Measurements from ENCODE around the gene ANKRD55. TPM values are rescaled to one million over a fixed set of nuclear protein-coding genes. Genes with fewer than 3 reads are reported as not detected.
A peak's percentile ranks its signal among the peaks of the same experiment; 100 is the strongest.

ANKRD55 gene
- total and polyA plus RNA-seq, 10 donors, result 0.42 to 9.0 (median 2.3) TPM

GRCh38 chr5:56111404-56111781 lies 121.7 kb downstream of the ANKRD55 start:
- 89 to 94% (median 92%) methylated on average over 9 of the region's 9 CpGs for WGBS, 5 donors
- H3K4me3 ChIP-seq, result no peak overlapping the region
- no peak for TF ChIP-seq POLR2AphosphoS5 (IDR thresholded peaks at IDR 0.05)
- TF ChIP-seq POLR2A (IDR thresholded peaks at IDR 0.05), result no peak
- no peak for TF ChIP-seq CTCF (IDR thresholded peaks at IDR 0.05 in 8 of 11, conservative IDR thresholded peaks at IDR 0.05 in 3 of 11)
- no peak for DNase-seq
- peaks cover 1 to 28% (median 10%) of the 10 kb centered on the region in 6 donors for H3K4me1 ChIP-seq
- H3K36me3 ChIP-seq, result no peaks in the 10 kb centered on the region
- H3K27ac ChIP-seq, result no peak overlapping the region
- intact Hi-C loops (cut with DNase I; ENCODE audit: low total_unique reads), result no loop called here
- no peaks in the 10 kb centered on the region for H3K9me3 ChIP-seq
- H3K27me3 ChIP-seq (replicated peaks in 1 of 7), result no peaks in the 10 kb centered on the region

- H3K4me3 ChIP-seq, result no peak overlapping the region
- no peaks in the 10 kb centered on the region for H3K9me3 ChIP-seq
- H3K4me1 ChIP-seq, result peaks cover 2 to 29% (median 13%) of the 10 kb centered on the region in 6 donors
- no peaks in the 10 kb centered on the region for H3K36me3 ChIP-seq
- H3K27ac ChIP-seq, result no peak overlapping the region
- no peak for DNase-seq
- no peak for TF ChIP-seq CTCF (IDR thresholded peaks at IDR 0.05 in 8 of 11, conservative IDR thresholded peaks at IDR 0.05 in 3 of 11)
- no peak for TF ChIP-seq POLR2A (IDR thresholded peaks at IDR 0.05)
- no peak for TF ChIP-seq POLR2AphosphoS5 (IDR thresholded peaks at IDR 0.05)
- intact Hi-C loops (cut with DNase I; ENCODE audit: low total_unique reads), result no loop called here
- 86 to 92% (median 91%) methylated on average over 6 of the region's 6 CpGs for WGBS, 5 donors
- H3K27me3 ChIP-seq (replicated peaks in 1 of 7), result no peaks in the 10 kb centered on the region
These were observed 122.3 kb downstream of the ANKRD55 start for GRCh38 chr5:56110646-56111403.

- Histone ChIP-seq H3K27ac (peak overlapping the region; percentile 24 to 77 (median 62)), H3K4me1 (peaks cover 10 to 52% (median 26%) of the 10 kb centered on the region in 6 donors), H3K4me3 (no peak overlapping the region), H3K36me3 (no peaks in the 10 kb centered on the region), H3K27me3 (replicated peaks in 1 of 7) (no peaks in the 10 kb centered on the region), H3K9me3 (no peaks in the 10 kb centered on the region)
- TF ChIP-seq CTCF (IDR thresholded peaks at IDR 0.05 in 8 of 11, conservative IDR thresholded peaks at IDR 0.05 in 3 of 11) (no peak), POLR2AphosphoS5 (IDR thresholded peaks at IDR 0.05) (peak in 1 of 3 donors; percentile 51), POLR2A (IDR thresholded peaks at IDR 0.05) (no peak)
- 48 to 75% (median 56%) methylated on average over 3 of the region's 3 CpGs for WGBS, 5 donors
- no peak for DNase-seq
- intact Hi-C loops (cut with DNase I; ENCODE audit: low total_unique reads), result no loop called here
These were observed 124.9 kb downstream of the ANKRD55 start for GRCh38 chr5:56108246-56108645.

- H3K9me3 ChIP-seq, result no peaks in the 10 kb centered on the region
- H3K27ac ChIP-seq, result peak overlapping the region in 5 of 8 donors; percentile 13 to 77 (median 51)
- intact Hi-C loops (cut with DNase I; ENCODE audit: low total_unique reads), result no loop called here
- peaks cover 10 to 66% (median 26%) of the 10 kb centered on the region in 6 donors for H3K4me1 ChIP-seq
- no peak overlapping the region for H3K4me3 ChIP-seq
- no peaks in the 10 kb centered on the region for H3K27me3 ChIP-seq (replicated peaks in 1 of 7)
- DNase-seq, result no peak
- H3K36me3 ChIP-seq, result no peaks in the 10 kb centered on the region
- TF ChIP-seq CTCF (IDR thresholded peaks at IDR 0.05 in 8 of 11, conservative IDR thresholded peaks at IDR 0.05 in 3 of 11) (no peak), POLR2AphosphoS5 (IDR thresholded peaks at IDR 0.05) (no peak), POLR2A (IDR thresholded peaks at IDR 0.05) (no peak)
These were observed 126.3 kb downstream of the ANKRD55 start for GRCh38 chr5:56106837-56107236.
